Measurements from ENCODE around the gene BRAF.

DNA sequence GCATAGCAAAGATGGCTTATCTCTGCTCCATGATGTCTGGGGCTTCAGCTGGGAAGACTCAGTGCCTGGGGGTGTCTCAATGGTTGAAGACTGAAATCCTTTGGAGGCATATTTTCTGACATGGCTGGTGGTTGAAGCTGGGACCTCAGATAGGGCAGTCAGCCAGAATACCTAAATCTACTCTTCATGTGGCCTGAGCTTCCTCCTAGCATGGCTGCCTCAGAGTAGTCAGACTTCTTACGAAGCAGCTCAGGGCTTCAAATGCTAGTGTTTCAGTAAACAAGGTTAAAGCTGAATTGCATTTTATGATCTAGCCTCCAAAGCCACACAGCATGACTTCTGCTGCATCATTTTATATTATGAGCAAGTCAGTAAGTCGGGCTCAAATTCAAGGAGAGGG, 2.6 kb upstream of the BRAF start:
- TF ChIP-seq CTCF (IDR thresholded peaks at IDR 0.05) (no peak), POLR2A (IDR thresholded peaks at IDR 0.05) (no peak), POLR2AphosphoS5 (IDR thresholded peaks at IDR 0.05) (no peak)

All from prostate gland (tissue), 2 donors.